Stimulated activated memory B cell treated with anti-CD40 and anti-IgM and Interleukin-4, amounts not matched to agents 10 μg/mL and 1 μg/mL and 100 μg/mL, for 72 hours (primary cell): ENCODE results near the gene GP9.

Experiments used
- ATAC-seq: fragments of 150-1000 bp; cut with Tn5 transposase; 2 replicates; pipeline ENCODE4 v1.10.0; 2021
- H3K27ac Mint-ChIP-seq: one replicate; pipeline ENCODE4 v1.8.0; 2022; ENCODE audit warnings: mild to moderate bottlenecking, mixed read lengths
- H3K27me3 Mint-ChIP-seq: one replicate; pipeline ENCODE4 v1.8.0; 2022; ENCODE audit warnings: mixed read lengths
- H3K36me3 Mint-ChIP-seq: one replicate; pipeline ENCODE4 v1.8.0; 2022; ENCODE audit warnings: mixed read lengths
- H3K4me1 Mint-ChIP-seq: one replicate; pipeline ENCODE4 v1.8.0; 2022; ENCODE audit warnings: mixed read lengths
- H3K4me3 Mint-ChIP-seq: one replicate; pipeline ENCODE4 v1.8.0; 2022; ENCODE audit warnings: mild to moderate bottlenecking, moderate library complexity, mixed read lengths
- H3K9me3 Mint-ChIP-seq: one replicate; pipeline ENCODE4 v1.8.0; 2022; ENCODE audit warnings: mixed read lengths

Gene GP9

DNA sequence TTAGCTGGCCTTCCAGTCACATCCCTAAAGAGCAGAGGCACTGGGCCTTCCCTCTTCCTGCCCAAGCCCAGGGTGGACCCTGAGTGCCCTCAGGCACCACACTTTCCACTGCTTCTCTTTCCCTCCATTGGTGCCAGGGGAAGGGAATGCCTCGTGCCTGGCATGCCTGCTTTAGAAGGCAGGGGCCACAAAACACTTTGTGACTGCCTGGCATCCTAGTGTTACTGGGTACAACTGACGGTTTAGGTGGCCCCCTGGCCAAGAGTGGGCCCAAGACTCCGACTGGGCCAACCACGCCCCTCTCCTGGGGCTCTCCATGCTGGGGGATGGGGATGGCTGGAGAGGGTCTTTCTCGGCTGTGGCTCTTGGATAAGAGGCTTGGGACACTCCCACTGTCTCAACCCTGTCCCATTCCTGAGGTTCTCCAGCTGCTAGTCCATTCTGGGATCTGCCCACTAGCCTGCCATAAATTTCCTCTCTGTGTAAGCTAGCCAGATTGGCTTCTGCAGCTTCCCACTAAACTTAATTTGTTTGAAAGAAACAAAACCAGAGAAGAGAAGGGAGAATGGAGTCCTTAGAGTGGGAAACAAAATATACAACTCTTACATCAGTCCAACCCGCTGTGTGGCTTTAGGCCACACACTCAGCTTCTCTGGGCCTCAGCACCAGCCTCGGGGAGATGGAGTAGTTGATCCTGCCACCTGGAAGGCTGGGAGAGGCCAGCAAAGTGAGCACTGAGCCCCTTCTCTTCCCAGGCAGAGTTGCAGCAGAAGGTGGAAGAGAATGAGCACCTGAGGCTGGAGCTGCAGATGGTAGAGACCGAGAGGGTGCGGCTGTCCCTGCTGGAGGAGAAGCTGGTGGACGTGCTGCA is 24.1 kb upstream of the GP9 start:
- H3K27ac Mint-ChIP-seq: no peak overlapping the region
- no peak overlapping the region for H3K4me3 Mint-ChIP-seq

GRCh38 chr3:129037093-129037419 is 23.5 kb upstream of the GP9 start:
- Mint-ChIP-seq H3K27ac (no peak overlapping the region), H3K27me3 (peaks cover 69% of the 10 kb centered on the region), H3K36me3 (peaks cover under 1% of the 10 kb centered on the region)

More for the DNA sequence above, 24.1 kb upstream of the GP9 start:
- Mint-ChIP-seq H3K36me3 (no peaks in the 10 kb centered on the region), H3K4me1 (no peaks in the 10 kb centered on the region), H3K9me3 (no peaks in the 10 kb centered on the region), H3K27me3 (peaks cover 65% of the 10 kb centered on the region)
- ATAC-seq: no peak

GRCh38 chr3:129038121-129038855 is 22.3 kb upstream of the GP9 start:
- ATAC-seq: no peak
- Mint-ChIP-seq H3K9me3 (peaks cover 8% of the 10 kb centered on the region), H3K27ac (no peak overlapping the region), H3K4me1 (no peaks in the 10 kb centered on the region), H3K4me3 (no peak overlapping the region), H3K27me3 (peaks cover 70% of the 10 kb centered on the region), H3K36me3 (peaks cover 10% of the 10 kb centered on the region)

More at GRCh38 chr3:129037093-129037419, 23.5 kb upstream of the GP9 start:
- Mint-ChIP-seq H3K9me3 (peaks cover under 1% of the 10 kb centered on the region), H3K4me1 (no peaks in the 10 kb centered on the region), H3K4me3 (no peak overlapping the region)
- ATAC-seq: no peak

DNA sequence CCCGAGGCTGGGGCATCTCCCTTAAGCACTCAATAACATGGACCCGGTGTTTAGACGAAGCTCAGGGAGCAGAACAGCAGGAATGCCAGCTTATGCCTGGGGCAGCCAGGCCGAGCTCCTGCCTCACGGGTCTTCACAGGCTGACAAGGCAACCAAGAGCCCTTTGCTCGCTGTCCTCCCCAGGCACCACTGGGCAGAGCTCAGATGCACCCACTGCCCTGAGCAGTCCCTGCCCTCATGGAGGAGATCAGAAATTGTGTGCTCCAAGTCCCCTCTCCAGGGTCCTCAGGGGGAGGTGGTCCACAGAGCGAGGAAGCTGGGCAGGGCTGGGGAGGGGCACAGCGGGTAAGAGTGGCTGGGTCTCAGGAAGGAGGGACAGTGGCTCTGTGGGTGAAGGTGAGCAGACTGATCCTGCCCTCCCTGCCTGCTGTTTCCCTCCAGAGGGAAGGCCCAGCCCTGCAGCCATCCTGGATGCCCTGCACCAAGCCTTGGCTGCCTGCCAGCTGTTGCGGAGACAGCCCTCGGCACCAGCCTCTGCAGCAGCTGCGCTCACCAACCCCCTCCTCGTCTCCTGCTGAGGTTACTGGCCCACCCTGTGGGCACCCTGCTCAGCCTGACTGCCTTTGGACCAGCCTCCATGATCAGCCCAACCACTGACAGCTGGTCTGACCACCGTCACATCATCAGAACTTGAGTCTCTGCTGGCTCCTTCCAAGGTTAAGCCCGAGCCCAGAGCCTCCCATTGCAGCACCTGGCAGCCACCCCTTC is 21.1 kb upstream of the GP9 start:
- Mint-ChIP-seq H3K9me3 (peaks cover 10% of the 10 kb centered on the region), H3K27ac (no peak overlapping the region), H3K36me3 (peaks cover 15% of the 10 kb centered on the region), H3K4me1 (no peaks in the 10 kb centered on the region), H3K27me3 (peaks cover 75% of the 10 kb centered on the region), H3K4me3 (no peak overlapping the region)
- no peak for ATAC-seq

DNA sequence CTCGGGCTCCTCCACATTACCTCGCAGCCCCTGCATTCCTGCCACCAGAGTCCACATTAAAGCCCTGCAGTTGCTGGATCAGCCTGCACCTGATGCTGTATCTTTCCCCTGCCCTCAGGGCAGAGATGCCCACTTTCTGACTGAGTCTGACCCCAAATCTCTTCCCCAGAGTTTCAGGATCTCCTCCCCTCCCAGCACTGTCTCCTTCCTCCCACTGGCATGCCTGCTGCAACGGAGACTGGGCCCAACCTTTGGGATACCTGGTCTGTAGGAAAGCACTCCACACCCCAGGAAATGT is 20.6 kb upstream of the GP9 start:
- no peak for ATAC-seq
- Mint-ChIP-seq H3K36me3 (peaks cover 15% of the 10 kb centered on the region), H3K9me3 (peaks cover 10% of the 10 kb centered on the region), H3K4me1 (no peaks in the 10 kb centered on the region), H3K27ac (no peak overlapping the region), H3K4me3 (no peak overlapping the region), H3K27me3 (peaks cover 80% of the 10 kb centered on the region)

DNA sequence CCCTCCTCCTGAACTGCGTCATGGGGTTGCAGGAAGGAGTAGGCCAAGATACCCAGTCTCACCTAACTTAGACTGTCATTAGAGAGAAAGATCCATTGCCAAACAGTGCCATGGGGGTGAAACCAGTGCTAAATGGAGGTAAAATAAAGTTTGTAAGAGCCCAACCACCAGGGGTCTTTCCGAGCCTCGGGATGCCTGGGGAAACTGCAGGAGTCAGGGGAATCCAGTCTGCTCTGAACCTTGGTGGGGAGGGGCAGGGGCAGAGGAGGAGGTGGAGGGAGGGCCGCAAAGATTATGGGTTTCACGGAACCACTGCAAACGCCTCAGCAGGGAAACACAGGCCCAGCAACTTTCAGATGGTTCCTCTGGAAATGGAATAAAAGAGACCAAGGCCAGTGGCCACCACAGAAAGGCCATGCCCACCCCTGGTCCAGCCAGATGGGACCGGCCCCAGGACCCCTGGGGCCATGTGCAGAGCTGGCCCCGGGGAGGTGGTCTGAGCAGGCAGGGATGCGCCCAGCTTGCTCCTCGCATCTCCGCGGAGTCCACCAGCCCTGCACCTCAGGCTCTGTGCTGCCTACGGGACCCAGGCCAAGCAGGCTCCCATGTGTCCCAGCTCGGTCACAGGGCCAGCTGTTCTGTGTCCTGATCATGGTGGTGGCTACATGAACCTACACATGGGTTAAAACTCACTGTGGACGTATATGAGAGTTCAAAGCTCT is 19.8 kb upstream of the GP9 start:
- H3K27me3 Mint-ChIP-seq: peaks cover 85% of the 10 kb centered on the region
- H3K9me3 Mint-ChIP-seq: peaks cover 10% of the 10 kb centered on the region
- no peaks in the 10 kb centered on the region for H3K4me1 Mint-ChIP-seq
- H3K27ac Mint-ChIP-seq: no peak overlapping the region
- no peak overlapping the region for H3K4me3 Mint-ChIP-seq
- no peak for ATAC-seq
- H3K36me3 Mint-ChIP-seq: peaks cover 15% of the 10 kb centered on the region

GRCh38 chr3:129045675-129046036 is 14.9 kb upstream of the GP9 start:
- peaks cover 15% of the 10 kb centered on the region for H3K9me3 Mint-ChIP-seq
- peak; percentile 24 for ATAC-seq
- H3K36me3 Mint-ChIP-seq: peaks cover 22% of the 10 kb centered on the region
- H3K4me3 Mint-ChIP-seq: no peak overlapping the region
- no peak overlapping the region for H3K27ac Mint-ChIP-seq
- H3K27me3 Mint-ChIP-seq: peaks cover 61% of the 10 kb centered on the region
- no peaks in the 10 kb centered on the region for H3K4me1 Mint-ChIP-seq

DNA sequence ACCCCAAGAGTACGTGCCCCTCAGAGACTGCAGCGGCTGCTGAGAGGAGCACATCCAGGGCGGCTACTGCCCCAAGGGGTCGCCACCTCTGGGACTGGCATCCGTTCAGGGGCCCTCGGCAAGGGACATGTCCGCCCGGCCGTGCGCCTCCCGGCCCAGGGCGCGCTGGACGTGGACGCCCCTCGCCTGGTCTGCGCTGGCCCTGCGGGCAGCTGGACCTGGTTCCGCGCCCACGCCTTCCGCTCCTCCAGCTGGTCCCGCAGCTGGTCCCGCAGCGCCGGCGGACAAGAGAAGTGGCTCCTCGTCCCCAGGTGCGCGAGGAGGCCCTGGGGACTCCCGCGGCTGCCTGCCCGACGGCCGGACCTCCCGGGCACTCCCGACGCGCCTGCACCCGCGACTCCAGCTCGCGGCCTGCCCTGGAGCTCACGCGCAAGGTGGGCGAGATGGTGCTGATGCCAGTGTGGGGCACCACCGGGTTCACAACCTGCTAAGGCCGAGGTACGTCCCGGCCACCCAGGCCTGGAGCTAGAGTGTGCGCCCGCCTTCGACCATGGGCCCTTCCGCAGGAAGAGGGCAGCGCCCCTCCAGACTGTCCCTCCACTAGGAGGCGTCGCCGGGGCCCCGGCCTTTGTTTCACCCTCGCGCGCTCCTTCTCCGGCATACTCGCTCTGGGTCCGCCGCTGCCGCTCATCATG is 14.4 kb upstream of the GP9 start:
- H3K4me3 Mint-ChIP-seq: no peak overlapping the region
- no peaks in the 10 kb centered on the region for H3K4me1 Mint-ChIP-seq
- peaks cover 15% of the 10 kb centered on the region for H3K9me3 Mint-ChIP-seq
- H3K27ac Mint-ChIP-seq: no peak overlapping the region
- H3K27me3 Mint-ChIP-seq: peaks cover 58% of the 10 kb centered on the region
- peak; percentile 36 for ATAC-seq
- H3K36me3 Mint-ChIP-seq: peaks cover 22% of the 10 kb centered on the region

DNA sequence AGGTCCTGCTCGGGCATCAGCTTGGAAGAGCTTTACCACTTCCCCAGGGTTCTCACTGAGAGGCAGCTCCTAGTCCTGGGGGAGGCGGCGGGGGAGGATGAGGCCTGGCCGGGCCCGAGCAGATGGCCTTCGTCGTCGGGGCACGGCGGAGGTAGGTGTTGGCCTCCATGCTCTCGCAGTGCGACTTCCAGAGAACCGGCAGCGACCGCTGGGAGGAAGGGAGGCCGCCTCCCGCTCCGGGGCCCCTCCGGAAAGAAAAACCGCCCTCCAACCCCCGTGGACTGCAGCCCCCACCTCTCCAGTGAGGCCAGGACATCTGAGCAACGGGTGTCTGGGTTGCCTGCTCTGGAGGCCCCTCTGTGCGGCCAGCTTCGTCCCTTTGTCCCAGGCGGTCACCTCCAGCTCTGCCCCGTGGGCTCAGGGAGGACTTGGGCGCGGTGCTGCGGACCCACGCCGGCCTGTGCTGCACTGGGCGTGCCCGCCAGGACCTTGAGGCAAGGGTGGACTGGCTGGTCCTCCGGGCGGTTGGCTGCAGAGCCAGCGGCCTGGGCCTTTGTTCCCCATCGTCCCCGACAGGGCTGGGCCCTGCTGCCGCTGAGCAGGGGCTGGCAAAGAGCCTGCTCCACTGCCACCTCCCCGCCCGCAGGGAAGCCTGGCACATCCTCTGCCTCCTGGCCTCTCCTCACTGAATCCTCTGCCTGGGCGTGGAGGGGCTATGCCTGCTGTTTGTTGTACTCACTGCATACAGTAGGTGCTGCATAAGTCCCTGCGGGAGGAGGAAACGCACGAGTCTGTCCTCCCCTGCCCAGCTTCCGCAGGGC is 13.6 kb upstream of the GP9 start:
- peaks cover 22% of the 10 kb centered on the region for H3K36me3 Mint-ChIP-seq
- peaks cover 15% of the 10 kb centered on the region for H3K9me3 Mint-ChIP-seq
- peaks cover 50% of the 10 kb centered on the region for H3K27me3 Mint-ChIP-seq
- no peak overlapping the region for H3K4me3 Mint-ChIP-seq
- H3K4me1 Mint-ChIP-seq: no peaks in the 10 kb centered on the region
- no peak overlapping the region for H3K27ac Mint-ChIP-seq
- ATAC-seq: no peak

GRCh38 chr3:129047553-129047839 is 13.1 kb upstream of the GP9 start:
- Mint-ChIP-seq H3K27me3 (peaks cover 45% of the 10 kb centered on the region), H3K4me3 (no peak overlapping the region), H3K4me1 (no peaks in the 10 kb centered on the region), H3K27ac (no peak overlapping the region), H3K9me3 (peaks cover 10% of the 10 kb centered on the region), H3K36me3 (peaks cover 17% of the 10 kb centered on the region)
- no peak for ATAC-seq

GRCh38 chr3:129050556-129051295 is 9.9 kb upstream of the GP9 start:
- Mint-ChIP-seq H3K27me3 (peaks cover 15% of the 10 kb centered on the region), H3K36me3 (peaks cover 6% of the 10 kb centered on the region), H3K4me1 (peaks cover 8% of the 10 kb centered on the region), H3K4me3 (no peak overlapping the region), H3K27ac (no peak overlapping the region), H3K9me3 (peaks cover 5% of the 10 kb centered on the region)
- no peak for ATAC-seq

DNA sequence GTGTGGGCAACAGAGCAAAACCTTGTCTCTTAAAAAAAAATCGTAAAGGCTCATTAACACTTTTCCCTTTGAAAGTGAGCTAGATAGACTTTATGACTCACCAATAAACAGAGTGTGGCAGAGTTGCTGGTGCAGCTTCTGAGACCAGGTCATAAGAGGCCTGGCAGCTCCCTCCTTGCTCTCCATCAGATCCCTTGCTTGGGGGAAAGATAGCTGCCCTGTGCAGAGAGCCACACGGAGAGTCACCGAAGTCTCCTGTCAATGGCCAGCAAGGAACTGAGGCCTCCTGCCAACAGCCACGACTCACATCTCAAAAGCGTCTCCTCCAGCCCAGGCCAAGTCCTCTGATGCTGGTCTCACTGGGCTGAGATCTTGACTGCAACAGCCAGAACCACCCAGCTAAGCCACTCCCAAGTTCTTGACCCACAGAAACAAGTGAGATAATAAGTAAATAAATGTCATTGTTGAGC is 8.7 kb upstream of the GP9 start:
- no peak for ATAC-seq
- H3K27ac Mint-ChIP-seq: no peak overlapping the region
- peaks cover 23% of the 10 kb centered on the region for H3K27me3 Mint-ChIP-seq
- H3K9me3 Mint-ChIP-seq: peaks cover 5% of the 10 kb centered on the region
- H3K4me3 Mint-ChIP-seq: no peak overlapping the region
- H3K36me3 Mint-ChIP-seq: peaks cover 6% of the 10 kb centered on the region
- peaks cover 8% of the 10 kb centered on the region for H3K4me1 Mint-ChIP-seq

DNA sequence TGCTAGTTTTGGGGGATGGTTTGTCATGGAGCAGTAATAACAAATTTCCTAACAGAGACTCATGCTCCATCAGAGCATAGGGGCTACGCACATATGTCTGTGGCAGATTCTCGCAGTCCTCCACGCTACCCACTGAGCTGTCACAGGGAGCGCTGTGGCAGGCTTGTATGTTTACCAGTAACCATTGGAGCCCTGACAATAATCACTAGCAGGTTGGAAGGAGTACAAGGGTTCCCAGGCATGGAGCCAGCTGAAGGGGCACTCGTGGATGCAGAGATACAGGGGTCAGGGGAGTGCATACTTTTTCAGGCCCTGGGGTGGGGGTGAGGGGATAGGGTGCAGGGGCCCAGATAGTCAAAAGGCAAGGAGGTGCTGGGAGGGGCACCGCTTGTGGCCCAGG is 7.9 kb upstream of the GP9 start:
- H3K27me3 Mint-ChIP-seq: peaks cover 25% of the 10 kb centered on the region

More for the DNA sequence above, 7.9 kb upstream of the GP9 start:
- H3K36me3 Mint-ChIP-seq: peaks cover 6% of the 10 kb centered on the region
- peaks cover 5% of the 10 kb centered on the region for H3K9me3 Mint-ChIP-seq
- H3K4me3 Mint-ChIP-seq: no peak overlapping the region
- no peak for ATAC-seq
- no peak overlapping the region for H3K27ac Mint-ChIP-seq
- H3K4me1 Mint-ChIP-seq: peaks cover 8% of the 10 kb centered on the region
